ENCODE data around the gene TNFRSF13B. TPM values are rescaled to one million over a fixed set of nuclear protein-coding genes. Genes with fewer than 3 reads are reported as not detected.

TNFRSF13B gene
- total RNA-seq, 1 donor = not detected

DNA sequence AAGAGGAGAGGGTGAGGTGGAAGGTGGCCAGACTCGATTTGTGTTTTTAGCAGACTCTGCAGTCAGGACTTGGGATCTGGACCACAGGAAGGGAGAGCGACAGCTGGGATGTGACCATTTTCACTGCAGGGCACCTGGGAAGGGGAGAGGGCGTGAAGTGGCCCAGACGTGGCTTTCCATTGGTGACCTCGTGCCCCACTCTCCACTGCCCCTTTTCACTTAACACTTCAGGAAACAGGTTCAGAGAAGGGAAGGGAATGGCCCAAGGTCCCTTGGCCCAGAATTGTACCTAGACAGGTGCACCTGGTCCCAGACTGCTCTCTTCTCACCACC lies 47.5 kb upstream of the TNFRSF13B start:
- H3K4me1 ChIP-seq (ENCODE audit: insufficient read depth, low read length) = peaks cover 17% of the 10 kb centered on the region
- H3K27ac ChIP-seq (ENCODE audit: low read depth, low read length) = no peak overlapping the region
- no peaks in the 10 kb centered on the region for H3K9me3 ChIP-seq (ENCODE audit: low read depth, low read length)

DNA sequence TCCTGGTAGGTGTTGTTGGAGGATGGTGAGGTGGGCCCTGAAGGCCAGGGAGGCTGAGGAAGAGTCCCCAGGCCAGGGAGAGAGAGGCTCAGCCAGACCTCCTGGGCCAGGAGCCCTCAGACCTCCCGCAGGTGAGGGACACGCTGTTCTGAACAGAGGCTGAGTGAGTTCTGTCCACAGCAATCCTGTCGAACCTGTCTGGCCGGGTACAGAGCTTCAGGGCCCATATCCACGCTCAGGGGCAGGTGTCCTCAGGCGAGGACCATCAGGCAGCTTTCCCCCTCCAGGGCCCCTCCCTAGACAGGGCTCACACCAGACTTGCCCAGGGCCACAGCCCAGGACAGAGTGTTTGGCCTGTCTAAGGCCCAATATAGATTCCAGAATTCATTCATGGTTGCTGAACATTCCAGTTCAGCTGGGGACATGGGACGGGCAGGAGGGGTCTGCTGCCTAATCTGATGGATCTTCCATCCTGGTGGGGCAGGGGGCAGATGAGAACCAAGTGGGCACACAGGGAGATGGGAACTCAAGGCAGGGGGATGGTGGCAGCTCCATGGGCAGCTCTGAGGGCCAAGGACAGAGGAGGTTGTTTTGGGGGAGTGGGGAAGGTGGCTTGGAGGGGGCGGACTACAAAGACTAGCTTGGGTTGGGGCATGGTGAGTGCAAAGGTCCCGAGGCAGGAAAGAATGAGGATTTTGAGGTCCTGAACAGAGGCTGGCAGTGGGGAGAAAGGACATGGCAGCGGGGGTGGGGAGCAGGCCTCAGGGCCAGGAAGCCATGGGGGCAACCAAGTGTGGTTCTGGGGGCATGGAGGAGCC lies 46.9 kb upstream of the TNFRSF13B start:
- peak; percentile 75 for DNase-seq (ENCODE audit: insufficient read length, low spot score, missing footprints)
- Histone ChIP-seq H3K36me3 (ENCODE audit: insufficient read depth, low read length) (no peaks in the 10 kb centered on the region), H3K4me3 (ENCODE audit: insufficient read depth, low read length) (no peak overlapping the region), H4K20me1 (ENCODE audit: insufficient read depth, low read length) (no peaks in the 10 kb centered on the region), H3K27me3 (ENCODE audit: insufficient read depth, low read length) (no peaks in the 10 kb centered on the region), H3K4me2 (ENCODE audit: insufficient read depth, low read length) (no peak overlapping the region), H3K4me1 (ENCODE audit: insufficient read depth, low read length) (peaks cover 17% of the 10 kb centered on the region), H3K27ac (ENCODE audit: low read depth, low read length) (no peak overlapping the region), H2AFZ (ENCODE audit: low read length) (no peak overlapping the region), H3K79me2 (ENCODE audit: insufficient read depth, low read length) (no peaks in the 10 kb centered on the region), H3K9me3 (ENCODE audit: low read depth, low read length) (no peaks in the 10 kb centered on the region)
- TF ChIP-seq, protein P1, sequence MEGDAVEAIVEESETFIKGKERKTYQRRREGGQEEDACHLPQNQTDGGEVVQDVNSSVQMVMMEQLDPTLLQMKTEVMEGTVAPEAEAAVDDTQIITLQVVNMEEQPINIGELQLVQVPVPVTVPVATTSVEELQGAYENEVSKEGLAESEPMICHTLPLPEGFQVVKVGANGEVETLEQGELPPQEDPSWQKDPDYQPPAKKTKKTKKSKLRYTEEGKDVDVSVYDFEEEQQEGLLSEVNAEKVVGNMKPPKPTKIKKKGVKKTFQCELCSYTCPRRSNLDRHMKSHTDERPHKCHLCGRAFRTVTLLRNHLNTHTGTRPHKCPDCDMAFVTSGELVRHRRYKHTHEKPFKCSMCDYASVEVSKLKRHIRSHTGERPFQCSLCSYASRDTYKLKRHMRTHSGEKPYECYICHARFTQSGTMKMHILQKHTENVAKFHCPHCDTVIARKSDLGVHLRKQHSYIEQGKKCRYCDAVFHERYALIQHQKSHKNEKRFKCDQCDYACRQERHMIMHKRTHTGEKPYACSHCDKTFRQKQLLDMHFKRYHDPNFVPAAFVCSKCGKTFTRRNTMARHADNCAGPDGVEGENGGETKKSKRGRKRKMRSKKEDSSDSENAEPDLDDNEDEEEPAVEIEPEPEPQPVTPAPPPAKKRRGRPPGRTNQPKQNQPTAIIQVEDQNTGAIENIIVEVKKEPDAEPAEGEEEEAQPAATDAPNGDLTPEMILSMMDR (IDR thresholded peaks at IDR 0.05; ENCODE audit: extremely low read depth, low read depth, low read length) = no peak

More for the DNA sequence above, 47.5 kb upstream of the TNFRSF13B start:
- no peak overlapping the region for H3K4me3 ChIP-seq (ENCODE audit: insufficient read depth, low read length)
- H3K4me2 ChIP-seq (ENCODE audit: insufficient read depth, low read length) = no peak overlapping the region
- no peaks in the 10 kb centered on the region for H3K79me2 ChIP-seq (ENCODE audit: insufficient read depth, low read length)
- H4K20me1 ChIP-seq (ENCODE audit: insufficient read depth, low read length) = no peaks in the 10 kb centered on the region
- peak; percentile 74 for DNase-seq (ENCODE audit: insufficient read length, low spot score, missing footprints)
- TF ChIP-seq, protein P1 (IDR thresholded peaks at IDR 0.05; ENCODE audit: extremely low read depth, low read depth, low read length) = no peak
- H3K27me3 ChIP-seq (ENCODE audit: insufficient read depth, low read length) = no peaks in the 10 kb centered on the region
- no peaks in the 10 kb centered on the region for H3K36me3 ChIP-seq (ENCODE audit: insufficient read depth, low read length)
- H2AFZ ChIP-seq (ENCODE audit: low read length) = no peak overlapping the region

DNA sequence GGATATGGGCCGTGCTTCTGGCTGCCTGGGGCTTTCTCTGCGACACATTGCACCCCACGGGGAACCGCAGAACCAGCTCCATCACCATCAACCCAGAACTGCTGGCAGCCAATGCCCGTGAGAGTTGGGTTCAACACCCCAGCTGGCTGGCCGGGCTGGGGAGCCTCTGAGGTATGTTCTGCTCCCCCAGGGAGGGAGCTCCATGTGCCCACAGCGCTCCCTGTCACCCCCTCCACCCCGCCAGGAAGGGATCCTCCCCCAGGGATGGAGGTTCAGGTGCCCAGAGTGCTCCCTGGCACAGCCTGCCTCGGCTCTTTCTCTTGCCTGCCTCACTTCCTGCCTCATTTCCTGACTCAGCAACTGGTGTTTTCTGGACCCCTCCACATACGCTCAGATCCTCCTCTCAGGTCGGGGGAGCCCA lies 46.1 kb upstream of the TNFRSF13B start:
- H3K79me2 ChIP-seq (ENCODE audit: insufficient read depth, low read length) = no peaks in the 10 kb centered on the region

More for the DNA sequence above, 46.1 kb upstream of the TNFRSF13B start:
- Histone ChIP-seq H3K9me3 (ENCODE audit: low read depth, low read length) (no peaks in the 10 kb centered on the region), H3K27ac (ENCODE audit: low read depth, low read length) (no peak overlapping the region), H2AFZ (ENCODE audit: low read length) (no peak overlapping the region), H3K4me2 (ENCODE audit: insufficient read depth, low read length) (no peak overlapping the region), H3K27me3 (ENCODE audit: insufficient read depth, low read length) (no peaks in the 10 kb centered on the region), H3K4me3 (ENCODE audit: insufficient read depth, low read length) (no peak overlapping the region), H3K36me3 (ENCODE audit: insufficient read depth, low read length) (no peaks in the 10 kb centered on the region), H3K4me1 (ENCODE audit: insufficient read depth, low read length) (peaks cover 17% of the 10 kb centered on the region), H4K20me1 (ENCODE audit: insufficient read depth, low read length) (no peaks in the 10 kb centered on the region)
- TF ChIP-seq, protein P1 (IDR thresholded peaks at IDR 0.05; ENCODE audit: extremely low read depth, low read depth, low read length) = no peak
- peak; percentile 89 for DNase-seq (ENCODE audit: insufficient read length, low spot score, missing footprints)

All from osteoblast (primary cell).